ENCODE results near the gene TRMT112. TPM values are rescaled to one million over a fixed set of nuclear protein-coding genes. Genes with fewer than 3 reads are reported as not detected.

TRMT112 gene
- total and polyA plus RNA-seq, 2 of the 4 experiments (the other 2 are of a cell fraction): 173 to 202 TPM

DNA sequence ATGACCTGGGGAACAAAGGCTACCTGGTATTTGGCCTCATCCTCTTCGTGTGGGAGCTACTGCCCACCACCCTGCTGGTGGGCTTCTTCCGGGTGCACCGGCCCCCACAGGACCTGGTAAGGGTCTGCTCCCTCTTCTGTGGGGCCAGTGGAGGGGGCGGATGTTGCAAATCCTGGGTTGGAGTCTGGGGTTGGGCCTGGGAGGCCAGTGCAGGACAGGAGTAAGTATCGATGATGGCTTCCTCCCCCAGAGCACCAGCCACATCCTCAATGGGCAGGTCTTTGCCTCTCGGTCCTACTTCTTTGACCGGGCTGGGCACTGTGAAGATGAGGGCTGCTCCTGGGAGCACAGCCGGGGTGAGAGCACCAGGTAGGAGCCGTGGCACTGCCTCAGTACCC is 29.0 kb downstream of the TRMT112 start:
- Histone ChIP-seq H3K23ac (ENCODE audit: low read depth, low read length) (no peak overlapping the region), H4K8ac (ENCODE audit: low read depth in 2 of 2, low read length in 2 of 2) (no peak overlapping the region), H3K9me3 (ENCODE audit: control insufficient read depth, insufficient read depth, low read length) (no peaks in the 10 kb centered on the region), H2BK15ac (ENCODE audit: low read depth, low read length) (no peak overlapping the region), H2AK5ac (ENCODE audit: low read depth, low read length) (no peak overlapping the region), H3K14ac (replicated peaks; ENCODE audit: low read depth, low read length) (no peak overlapping the region), H3K9me1 (ENCODE audit: insufficient read depth, low read length) (peaks cover 1% of the 10 kb centered on the region; the same call in 1 of the 2 replicates), H3K79me1 (ENCODE audit: low read depth in 1 of 2, low read length in 2 of 2) (peaks cover 13 to 25% of the 10 kb centered on the region in 2 experiments), H4K20me1 (ENCODE audit: insufficient read depth, low read length) (peaks cover 5% of the 10 kb centered on the region; the same call in 1 of the 2 replicates), H3K18ac (ENCODE audit: low read depth, low read length) (no peak overlapping the region), H3K9ac (ENCODE audit: low read depth, low read length) (no peak overlapping the region), H2BK20ac (ENCODE audit: low read depth, low read length) (no peak overlapping the region), H3K36me3 (ENCODE audit: control insufficient read depth, insufficient read depth, low read length) (no peaks in the 10 kb centered on the region), H4K5ac (ENCODE audit: low read depth, low read length) (no peak overlapping the region), H3K4ac (ENCODE audit: low read depth, low read length) (no peak overlapping the region), H3K4me1 (ENCODE audit: control insufficient read depth, insufficient read depth, low read length) (peaks cover 11% of the 10 kb centered on the region), H2BK5ac (ENCODE audit: low read depth, low read length, poor library complexity, severe bottlenecking) (no peak overlapping the region), H3K4me3 (ENCODE audit: insufficient read depth, low read depth, low read length) (no peak overlapping the region), H3K56ac (ENCODE audit: extremely low read depth, insufficient read depth, low read length) (no peak overlapping the region), H3K27ac (ENCODE audit: insufficient read depth, low read length) (no peak overlapping the region), H3K27me3 (ENCODE audit: control insufficient read depth, insufficient read depth, low read length) (peaks cover 33% of the 10 kb centered on the region), H2BK120ac (ENCODE audit: low read depth, low read length) (no peak overlapping the region), H4K91ac (ENCODE audit: insufficient read depth, low read depth, low read length) (no peak overlapping the region), H2AFZ (replicated peaks; ENCODE audit: low read length, poor library complexity) (no peak overlapping the region), H3K4me2 (ENCODE audit: low read depth, low read length) (no peak overlapping the region), H2AK9ac (replicated peaks; ENCODE audit: low read depth, low read length, poor library complexity) (no peak overlapping the region)
- ATAC-seq (ENCODE audit: low read depth) (no peak), DNase-seq (no peak)
- POLR2A ChIA-PET (ENCODE audit: unreplicated experiment): no interaction called here
- TF ChIP-seq, protein P1, sequence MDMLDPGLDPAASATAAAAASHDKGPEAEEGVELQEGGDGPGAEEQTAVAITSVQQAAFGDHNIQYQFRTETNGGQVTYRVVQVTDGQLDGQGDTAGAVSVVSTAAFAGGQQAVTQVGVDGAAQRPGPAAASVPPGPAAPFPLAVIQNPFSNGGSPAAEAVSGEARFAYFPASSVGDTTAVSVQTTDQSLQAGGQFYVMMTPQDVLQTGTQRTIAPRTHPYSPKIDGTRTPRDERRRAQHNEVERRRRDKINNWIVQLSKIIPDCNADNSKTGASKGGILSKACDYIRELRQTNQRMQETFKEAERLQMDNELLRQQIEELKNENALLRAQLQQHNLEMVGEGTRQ (IDR thresholded peaks at IDR 0.05; ENCODE audit: low read depth, low read length): no peak
- no peak for TF ChIP-seq SMC3 (IDR thresholded peaks at IDR 0.05; ENCODE audit: low read depth, low read length)
- TF ChIP-seq CEBPB (IDR thresholded peaks at IDR 0.05; ENCODE audit: low read depth, low read length): no peak
- TF ChIP-seq MAFK (IDR thresholded peaks at IDR 0.05; ENCODE audit: low read depth, low read length): no peak
- TF ChIP-seq, protein P2, sequence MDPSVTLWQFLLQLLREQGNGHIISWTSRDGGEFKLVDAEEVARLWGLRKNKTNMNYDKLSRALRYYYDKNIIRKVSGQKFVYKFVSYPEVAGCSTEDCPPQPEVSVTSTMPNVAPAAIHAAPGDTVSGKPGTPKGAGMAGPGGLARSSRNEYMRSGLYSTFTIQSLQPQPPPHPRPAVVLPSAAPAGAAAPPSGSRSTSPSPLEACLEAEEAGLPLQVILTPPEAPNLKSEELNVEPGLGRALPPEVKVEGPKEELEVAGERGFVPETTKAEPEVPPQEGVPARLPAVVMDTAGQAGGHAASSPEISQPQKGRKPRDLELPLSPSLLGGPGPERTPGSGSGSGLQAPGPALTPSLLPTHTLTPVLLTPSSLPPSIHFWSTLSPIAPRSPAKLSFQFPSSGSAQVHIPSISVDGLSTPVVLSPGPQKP (IDR thresholded peaks at IDR 0.05; ENCODE audit: borderline replicate concordance, low read depth, low read length): no peak
- no peak for TF ChIP-seq FOS (IDR thresholded peaks at IDR 0.05; ENCODE audit: low read depth, low read length)
- no peak for TF ChIP-seq MXI1 (IDR thresholded peaks at IDR 0.05; ENCODE audit: borderline replicate concordance, low read depth, low read length)
- no peak for TF ChIP-seq MAZ (IDR thresholded peaks at IDR 0.05; ENCODE audit: borderline replicate concordance, low read depth, low read length)
- no peak for TF ChIP-seq RCOR1 (IDR thresholded peaks at IDR 0.05; ENCODE audit: insufficient replicate concordance, low read length)
- TF ChIP-seq BHLHE40 (IDR thresholded peaks at IDR 0.05; ENCODE audit: low read depth, low read length): no peak
- no peak for TF ChIP-seq RAD21 (IDR thresholded peaks at IDR 0.05; ENCODE audit: low read length)
- CTCF ChIA-PET: no interaction called here
- in situ Hi-C loops (cut with MboI; ENCODE audit: low sequenced_read_pairs): no loop called here
- 100% methylated on average over 1 of the region's 9 CpGs; no CpG with 5 or more reads in 1 of the 2 experiments for WGBS, 2 experiments (ENCODE audit: extremely low coverage in 2 of 2, insufficient read length in 1 of 2)
- intact Hi-C loops (cut with micrococcal nuclease): no loop called here
- BruUV-seq (replicated peaks): no TSS peak
- dilution Hi-C loops (cut with HindIII; ENCODE audit: low sequenced_read_pairs, unreplicated experiment): no loop called here

Data from IMR-90 (cell line).